ENCODE data around the gene YWHAH.
"Not testable (repeated sequence)": the region's sequence is repeated elsewhere in the genome, so short reads cannot be mapped to it uniquely, and the experiment has no call there.

YWHAH gene

DNA sequence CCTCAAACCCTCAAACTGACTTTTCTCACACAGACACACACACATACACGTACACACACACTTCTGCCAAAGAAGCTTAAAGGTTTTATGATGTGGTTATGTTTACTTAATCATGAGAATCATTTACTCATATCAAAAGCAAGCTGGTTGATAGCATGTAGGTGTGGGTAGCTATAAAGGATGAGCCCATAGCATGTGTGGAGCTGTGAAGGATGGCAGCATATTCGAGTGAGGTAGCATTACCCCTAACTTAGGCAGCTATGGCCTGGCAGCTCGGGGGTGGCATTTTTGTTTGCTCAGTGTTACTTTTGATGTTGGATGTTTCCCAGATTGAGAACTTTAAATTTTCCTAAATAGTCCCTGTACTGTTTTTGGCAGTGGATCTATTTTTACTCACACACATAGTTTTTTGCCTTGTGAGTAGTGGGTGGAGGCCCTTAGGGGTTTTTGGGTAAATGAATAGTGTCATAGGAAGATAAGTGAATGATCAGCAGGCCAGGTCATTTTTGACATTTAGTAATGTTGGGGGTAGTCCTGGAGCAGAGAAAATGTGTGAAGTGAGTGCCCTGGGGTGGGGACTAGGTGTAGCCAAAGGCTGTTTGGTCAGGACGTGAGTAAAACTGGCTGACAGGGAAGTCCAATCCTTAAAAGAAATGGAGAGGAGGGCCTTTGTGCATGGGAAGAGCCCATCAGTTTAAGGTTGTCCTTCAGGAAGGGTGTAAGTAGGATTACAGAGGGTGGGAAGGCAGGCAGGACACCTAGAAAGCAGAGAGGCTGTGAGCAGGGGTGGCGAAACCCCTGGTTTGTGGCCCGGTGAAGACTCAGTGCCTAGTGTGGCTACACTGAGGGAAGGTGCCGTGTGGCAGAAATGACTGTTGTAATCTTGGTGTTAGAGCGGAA is 7.1 kb downstream of the YWHAH start:
- DNase-seq, result no peak

DNA sequence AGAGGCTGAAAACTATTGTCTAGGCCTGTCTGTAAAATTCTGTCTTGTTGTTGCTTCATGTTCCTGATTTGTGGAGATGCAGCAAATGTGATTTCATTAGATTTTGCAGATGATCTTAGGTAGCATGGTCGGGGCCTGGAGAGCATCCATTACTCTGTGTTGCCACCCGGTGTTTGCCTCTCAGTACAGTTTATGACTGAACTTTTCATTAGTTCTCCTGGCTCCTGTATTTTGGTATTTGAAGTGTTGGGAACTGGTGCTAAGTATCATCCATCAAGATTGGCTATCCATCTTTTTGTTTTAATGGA is 7.7 kb downstream of the YWHAH start:
- no peak for DNase-seq

DNA sequence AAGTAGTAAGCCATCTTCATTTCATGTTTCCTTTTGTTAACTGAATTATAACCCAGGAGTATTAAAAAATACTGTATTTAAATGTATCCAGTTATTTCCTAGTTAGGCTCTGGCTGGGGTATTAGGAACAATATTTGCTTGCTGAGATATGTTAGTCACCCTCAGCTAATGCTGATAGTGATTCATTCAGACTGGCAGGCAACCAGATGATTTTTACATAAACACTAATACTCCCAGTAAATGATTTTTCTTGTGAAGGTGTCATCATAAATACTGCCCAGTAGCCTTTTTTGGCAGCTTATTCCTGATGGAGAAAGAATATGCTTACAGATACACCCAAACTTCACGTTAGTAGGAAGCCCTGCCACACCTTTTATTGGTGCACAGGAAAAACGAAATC is 8.1 kb downstream of the YWHAH start:
- no peak for DNase-seq

DNA sequence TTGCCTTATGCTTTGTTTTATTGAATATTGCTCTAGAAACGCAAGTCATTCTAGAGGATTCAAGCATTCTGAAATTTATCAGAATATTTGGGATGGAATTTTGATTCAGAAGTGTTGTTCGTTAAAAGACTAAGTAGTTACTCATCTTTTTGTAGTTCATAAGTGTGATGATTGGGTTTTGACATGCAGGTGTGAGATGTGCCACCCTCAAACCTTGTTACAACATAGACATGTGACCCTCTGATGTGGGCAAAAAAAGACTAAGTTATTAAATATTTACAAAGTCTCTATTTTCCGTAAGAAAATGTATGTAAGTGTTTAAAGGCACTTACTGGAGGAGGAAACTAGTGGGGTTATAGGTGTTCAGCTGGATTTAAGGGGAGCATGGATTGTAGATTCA is 8.9 kb downstream of the YWHAH start:
- no peak for DNase-seq

DNA sequence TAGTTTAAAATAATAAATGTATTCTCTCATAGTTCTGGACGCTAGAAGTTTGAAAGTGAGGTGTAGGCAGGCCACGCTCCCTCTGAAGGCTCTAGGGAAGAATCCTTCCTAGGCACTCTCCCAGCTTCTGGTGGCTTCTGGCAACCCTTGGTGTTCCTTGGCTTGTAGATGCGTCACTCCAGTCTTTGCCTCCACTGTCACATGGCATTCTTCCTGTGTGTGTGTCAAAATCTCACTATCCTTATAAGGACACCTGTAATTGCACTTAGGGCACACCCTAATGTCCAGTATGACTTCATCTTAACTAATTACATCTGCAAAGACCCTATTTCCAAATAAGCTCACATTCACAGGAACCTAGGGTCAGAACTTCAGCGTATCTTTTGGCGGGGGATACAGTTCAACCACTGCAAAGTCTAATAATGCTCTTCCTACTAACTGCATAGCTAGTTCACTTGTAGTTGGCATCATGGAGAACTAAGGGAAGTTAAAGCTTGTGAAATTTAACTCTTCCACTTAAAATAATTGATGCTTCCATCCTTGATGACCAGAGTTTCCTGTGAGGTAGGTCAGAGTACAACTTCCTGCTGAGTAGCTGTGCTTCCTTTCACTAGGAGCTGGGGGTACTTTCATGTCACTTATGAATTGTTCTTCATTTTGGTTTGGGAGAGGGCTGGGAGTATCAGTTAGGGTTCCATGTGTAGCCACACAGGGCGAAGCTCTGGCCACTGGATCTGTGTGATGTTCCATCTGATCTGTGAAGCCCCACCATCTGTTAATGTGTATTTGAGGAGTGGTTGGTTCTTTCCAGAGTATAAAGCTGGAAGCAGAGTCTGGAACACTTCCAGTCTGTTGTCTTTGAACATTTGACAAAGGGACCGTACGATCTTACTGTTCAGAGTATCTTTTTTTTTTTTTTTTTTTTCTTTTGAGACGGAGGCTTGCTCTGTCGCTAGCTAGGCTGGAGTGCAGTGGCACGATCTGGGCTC is 10.5 kb downstream of the YWHAH start:
- DNase-seq, result no peak

DNA sequence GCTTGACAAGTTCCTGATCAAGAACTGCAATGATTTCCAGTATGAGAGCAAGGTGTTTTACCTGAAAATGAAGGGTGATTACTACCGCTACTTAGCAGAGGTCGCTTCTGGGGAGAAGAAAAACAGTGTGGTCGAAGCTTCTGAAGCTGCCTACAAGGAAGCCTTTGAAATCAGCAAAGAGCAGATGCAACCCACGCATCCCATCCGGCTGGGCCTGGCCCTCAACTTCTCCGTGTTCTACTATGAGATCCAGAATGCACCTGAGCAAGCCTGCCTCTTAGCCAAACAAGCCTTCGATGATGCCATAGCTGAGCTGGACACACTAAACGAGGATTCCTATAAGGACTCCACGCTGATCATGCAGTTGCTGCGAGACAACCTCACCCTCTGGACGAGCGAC is 12.0 kb downstream of the YWHAH start:
- DNase-seq, result no peak

DNA sequence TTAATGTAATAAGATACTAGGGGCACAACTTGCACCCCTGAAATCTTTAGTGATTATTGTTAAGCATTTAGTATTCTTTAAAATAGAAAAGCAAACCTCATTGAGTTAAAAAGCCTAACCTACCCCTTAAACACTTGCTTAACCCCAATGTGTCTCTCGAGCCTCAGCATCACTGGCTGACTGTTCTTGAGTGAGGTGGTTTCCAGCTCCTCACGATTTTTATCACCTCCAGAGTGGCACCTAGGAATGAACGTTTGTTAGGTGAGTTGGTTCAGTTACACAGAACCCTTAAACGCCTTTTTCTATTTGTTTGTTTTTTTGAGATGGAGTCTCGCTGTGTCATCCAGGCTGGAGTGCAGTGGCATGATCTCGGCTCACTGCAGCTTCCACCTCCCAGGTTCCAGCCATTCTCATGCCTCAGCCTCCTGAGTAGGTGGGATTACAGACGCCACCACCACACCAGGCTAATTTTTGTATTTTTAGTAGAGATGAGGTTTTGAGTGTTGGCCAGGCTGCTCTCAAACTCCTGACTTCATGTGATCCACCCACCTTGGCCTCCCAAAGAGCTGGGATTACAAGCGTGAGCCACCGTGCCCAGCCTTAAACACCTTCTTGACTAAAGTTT is 13.7 kb downstream of the YWHAH start:
- no peak for DNase-seq

DNA sequence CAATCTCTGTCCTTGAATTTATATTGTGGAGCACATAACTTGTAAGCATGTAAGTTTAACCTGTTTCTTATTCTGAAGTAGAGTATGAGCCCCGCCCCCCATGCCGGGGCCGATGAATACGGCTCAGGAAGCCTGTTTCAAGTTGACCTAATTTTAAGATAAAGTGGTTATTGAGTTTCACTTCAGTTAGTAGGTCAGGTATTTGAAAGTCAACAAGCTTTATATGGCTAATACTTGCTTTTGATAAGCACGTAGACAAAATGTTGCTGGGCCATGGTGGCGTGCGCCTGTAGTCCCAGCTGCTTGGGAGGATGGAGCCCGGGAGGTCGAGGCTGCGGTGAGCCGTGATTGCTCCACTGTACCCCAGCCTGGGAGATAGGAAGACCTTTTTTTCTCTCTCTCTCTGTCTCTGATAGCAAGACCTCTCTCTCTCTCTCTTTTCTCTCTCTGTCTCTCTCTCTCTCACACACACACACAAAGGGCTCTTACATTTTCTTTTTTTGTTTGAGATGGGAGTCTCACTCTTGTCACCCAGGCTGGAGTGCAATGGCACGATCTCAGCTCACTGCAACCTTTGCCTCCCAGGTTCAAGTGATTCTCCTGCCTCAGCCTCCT is 14.4 kb downstream of the YWHAH start:
- DNase-seq, result no peak

DNA sequence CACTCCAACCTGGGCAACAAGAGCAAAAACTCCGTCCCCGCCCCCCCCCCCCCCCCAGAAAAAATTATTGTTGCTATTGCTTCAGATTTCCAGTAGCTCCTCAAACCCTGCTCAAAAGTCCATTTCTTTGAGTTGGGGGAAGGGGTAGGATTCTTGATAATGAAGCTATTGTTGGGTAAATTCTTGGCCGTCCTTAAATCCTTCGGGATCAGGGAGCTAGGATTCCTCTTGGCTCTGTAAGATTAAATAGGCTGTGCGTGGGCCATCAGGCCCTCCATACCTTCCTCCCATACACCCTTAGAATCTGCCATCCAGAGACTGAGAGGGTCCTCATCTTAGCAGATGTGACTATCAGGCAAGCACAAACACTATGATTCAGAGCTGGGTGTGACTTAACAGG is 16.4 kb downstream of the YWHAH start:
- no peak for DNase-seq

DNA sequence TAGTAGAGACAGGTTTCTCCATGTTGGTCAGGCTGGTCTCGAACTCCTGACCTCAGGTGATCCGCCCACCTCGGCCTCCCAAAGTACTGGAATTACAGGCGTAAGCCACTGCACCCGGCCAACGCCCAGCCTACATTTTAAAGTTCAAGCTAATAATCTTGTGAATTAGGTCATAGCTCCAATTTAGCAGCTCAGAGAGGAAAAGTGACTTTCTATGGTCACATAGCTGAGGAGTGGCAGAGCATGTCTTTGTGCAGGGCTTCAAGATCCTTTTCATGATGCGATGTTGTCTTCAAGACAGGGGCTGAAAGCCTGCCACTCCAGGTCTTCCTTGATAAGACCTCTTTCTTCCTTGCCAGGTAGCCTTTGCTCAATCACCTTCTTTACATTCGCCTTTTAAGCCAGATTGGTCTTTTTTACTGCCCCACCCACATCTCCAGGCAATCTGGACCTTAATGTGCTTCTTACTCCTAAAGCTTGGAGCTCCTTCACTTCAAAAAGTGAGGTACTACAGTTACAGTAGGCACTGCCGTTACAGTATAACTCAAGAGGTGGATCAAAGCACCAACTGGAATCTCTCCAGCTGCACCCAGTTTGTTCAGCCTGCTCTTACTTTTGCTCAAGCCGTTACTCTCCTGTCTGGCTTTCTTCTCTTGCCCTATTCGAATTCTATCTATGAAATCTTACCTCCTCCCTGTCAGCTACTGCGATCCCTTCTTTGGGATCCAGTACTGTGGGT is 18.2 kb downstream of the YWHAH start:
- no peak for DNase-seq

DNA sequence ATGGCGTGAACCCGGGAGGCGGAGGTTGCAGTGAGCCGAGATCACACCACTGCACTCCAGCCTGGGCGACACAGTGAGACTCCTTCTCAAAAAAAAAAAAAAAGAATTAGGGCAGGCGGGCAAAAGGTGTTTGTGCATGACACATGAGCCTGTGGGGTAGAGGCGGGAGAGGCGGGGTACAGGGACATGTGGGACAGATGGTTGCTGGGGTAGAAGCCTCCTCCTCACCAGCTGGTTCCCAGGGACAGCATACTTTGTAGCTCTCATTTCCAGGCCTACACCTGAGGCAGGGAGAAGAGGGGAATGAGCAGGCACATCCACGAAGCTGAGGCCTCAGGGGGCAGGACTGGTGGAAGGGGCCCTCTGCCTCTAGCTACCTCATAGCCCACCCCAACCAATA is 23.7 kb downstream of the YWHAH start:
- DNase-seq, result no peak

DNA sequence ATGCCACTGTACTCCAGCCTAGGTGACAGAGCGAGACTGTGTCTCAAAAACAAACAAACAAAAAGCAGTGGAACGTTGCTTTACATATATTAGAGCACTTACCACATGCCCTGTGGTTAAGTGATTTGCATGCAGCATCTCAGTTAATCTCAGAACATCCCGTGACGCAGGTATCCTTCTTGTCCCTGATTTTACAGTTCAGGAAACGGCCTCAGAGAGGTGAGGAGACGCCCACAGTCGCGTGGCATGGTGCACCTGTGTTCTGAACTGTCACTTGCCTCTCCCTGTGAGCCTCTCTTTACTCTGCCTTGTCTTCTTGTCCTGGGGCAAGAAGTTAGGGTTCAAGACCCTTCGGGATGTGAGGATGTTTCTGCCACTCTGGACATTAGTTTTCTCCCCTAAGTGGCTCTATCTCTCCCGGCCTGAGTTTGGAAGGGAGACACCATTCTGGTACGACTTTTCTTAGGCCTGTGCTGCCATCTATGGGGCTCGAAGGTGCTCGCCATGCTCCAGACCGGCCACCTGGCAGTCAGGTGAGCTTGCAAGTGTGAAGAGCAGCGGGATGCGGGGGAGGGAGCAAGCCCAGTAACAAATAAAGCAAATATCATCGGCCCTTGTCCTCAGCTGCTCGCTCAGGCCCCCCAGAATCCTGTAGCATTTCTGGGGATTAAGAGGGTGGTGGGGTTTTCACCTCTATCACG is 25.6 kb downstream of the YWHAH start:
- DNase-seq, result peak; percentile 64

DNA sequence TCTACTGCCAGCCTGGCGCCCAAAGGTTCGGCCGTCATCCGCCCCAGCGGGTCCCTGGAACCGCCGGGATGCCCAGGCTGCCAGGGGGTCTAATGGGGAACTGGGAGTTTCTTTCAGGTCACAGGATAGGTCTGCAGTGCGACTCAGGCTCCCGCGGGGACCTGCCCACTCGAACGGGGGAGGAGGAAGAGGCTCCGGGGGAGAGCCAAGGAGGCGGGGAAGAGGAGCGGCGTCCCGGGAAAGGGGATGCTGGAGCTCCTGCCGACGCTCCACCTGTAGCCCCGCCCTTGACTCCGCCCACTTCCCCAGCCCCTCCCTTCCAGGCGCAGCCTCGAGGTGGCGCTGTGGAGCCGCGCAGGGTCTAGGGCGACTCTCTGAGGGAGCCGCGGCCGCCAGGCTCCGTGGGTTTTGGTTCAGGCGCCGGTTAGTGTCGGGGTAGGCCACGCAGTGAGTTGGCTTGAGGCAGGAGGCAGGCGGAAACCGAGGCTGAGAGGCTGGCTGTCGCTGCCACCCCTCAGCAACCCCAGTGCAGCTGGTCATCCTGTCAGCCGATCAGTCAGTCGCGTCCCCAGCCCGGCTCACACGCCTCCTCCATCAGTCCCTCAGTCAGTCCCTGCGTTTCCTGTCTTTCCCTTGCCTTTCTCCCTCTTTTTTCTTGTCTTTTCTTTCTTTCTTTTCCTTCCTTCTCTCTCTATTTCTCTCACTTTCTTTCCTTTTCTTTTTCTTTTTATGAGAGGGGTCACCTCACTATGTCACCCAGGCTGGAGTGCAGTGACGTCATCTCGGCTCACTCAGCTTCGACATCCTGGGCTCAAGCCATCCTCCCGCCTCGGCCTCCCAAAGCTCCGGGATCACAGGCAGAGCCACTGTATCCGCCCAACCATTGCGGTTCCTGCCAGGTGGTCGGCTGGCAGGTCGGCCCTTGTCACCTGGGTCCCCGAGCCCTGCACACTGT is 26.4 kb downstream of the YWHAH start:
- DNase-seq, result peak; percentile 25

DNA sequence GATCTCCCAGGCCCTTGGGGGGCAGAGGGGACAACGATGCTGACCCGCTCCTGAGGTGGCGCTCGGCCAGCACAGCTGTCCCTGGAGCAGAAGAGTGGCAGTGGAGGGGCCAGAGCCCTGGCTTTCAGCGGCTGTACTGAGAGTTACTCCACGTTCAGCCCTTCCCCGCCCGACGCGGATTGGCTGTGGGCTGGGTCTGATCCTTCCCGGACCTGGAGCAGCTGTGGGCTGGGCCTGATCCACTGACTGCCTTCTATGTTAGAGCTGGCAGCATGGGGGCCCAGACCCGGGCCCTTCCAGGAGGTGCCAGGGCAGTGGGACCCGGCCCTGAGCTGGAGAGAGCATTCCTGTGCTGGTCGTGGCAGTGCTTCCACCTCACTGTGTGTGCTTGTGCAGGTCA is 27.8 kb downstream of the YWHAH start:
- no peak for DNase-seq

DNA sequence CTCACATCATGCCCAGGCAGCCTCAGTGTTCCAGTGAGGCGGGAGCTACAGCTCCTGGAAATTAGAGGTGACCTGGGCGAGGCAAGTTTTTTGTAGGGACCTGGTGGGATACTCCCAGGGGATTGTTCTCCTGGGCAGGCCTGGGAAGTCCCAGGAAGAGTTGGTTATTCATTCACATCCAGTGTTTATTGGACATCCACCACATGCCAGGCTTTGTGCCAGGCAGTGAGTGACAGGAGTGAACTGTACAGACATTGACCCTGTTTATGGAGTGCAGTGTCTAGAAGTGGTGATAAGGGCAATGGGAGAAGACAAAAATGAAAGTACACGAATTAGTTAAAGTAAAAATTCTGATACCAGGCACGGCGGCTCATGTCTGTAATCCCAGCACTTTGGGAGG is 29.4 kb downstream of the YWHAH start:
- DNase-seq, result no peak

DNA sequence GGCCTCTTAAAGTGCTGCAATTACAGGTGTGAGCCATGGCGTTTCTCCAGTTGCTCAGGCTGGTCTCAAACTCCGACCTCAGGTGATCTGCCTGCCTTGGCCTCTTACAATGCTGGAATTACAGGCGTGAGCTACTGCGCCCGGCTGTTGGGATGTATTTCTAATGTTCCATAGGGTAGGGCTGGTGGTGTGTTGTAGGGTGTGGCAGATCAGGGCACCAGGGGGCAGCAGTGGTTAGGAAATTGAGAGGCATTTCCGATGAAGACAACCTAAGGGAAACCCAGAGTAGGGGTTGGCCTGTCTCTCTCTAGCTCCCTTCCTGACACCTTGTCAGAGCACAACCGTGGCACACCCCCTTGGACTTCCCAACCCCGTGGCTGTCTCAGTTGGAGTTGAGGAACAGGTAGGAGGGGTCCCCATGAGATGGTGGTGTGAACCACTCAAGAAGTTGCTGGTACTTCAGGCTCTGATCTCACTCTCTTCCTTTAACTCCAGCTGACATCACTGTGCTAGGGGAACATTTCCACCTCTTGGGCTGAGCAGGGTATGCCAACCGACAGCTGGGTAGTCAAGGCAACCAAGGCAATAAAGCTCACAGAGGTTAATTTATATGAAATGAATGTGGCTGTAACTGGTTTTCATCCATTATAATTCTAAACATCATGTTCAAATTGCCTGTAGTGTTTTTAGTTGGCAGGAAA is 33.0 kb downstream of the YWHAH start:
- peak; percentile 34 for DNase-seq

DNA sequence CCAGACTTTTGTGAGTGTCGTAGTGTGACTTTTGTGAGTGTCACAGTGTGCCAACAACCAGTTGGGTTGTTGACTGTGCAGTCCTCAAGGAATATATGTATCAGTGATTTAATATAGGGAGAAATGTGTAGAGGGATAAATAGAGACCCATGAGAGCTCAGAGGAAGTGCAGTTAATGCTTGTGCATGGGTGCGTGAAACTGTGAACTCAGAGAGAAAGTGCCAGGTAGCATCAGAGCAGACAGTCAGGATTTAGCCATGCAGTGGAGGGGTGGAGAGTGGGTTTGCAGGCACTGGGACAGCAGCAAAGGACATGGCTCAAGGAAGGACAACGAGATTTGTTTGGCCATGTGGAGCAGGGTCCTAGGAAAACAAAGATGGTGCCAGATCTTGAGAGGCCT is 33.6 kb downstream of the YWHAH start:
- no peak for DNase-seq

DNA sequence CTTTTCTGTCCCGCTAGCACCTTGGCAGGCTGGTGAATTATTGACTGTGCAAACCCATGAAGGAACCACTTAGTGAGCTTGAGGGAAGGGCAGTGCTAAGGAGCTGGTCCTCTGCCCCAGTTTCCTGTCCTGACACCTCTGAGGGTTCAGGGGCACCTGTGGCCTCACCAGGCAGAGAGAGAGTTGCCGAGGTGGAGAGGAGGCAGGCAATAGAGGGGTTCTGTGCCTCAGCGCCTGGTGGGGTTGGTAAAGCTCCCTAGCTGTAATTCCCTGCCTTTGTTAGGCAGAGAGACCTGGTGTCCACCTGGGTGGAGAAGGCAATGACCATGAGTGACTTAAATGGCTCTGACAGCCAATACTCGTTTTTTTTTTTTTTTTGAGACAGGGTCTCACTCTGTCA is 36.3 kb downstream of the YWHAH start:
- no peak for DNase-seq

DNA sequence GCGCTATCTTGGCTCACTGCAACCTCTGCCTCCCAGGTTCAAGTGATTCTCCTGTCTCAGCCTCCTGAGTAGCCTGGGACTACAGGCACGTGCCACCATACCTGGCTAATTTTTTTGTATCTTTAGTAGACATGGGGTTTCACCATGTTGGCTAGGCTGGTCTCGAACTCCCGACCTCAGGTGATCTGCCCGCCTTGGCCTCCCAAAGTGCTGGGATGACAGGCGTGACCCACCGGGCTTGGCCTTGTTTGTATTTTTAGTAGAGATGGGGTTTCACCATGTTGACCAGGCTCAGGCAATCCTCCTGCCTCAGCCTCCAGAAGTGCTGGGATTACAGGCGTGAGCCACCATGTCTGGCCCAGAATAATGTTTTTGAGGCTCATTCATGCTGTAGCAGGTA is 37.6 kb downstream of the YWHAH start:
- not testable (repeated sequence) for DNase-seq
